ENCODE results near the gene ATPAF2.

Gene ATPAF2

DNA sequence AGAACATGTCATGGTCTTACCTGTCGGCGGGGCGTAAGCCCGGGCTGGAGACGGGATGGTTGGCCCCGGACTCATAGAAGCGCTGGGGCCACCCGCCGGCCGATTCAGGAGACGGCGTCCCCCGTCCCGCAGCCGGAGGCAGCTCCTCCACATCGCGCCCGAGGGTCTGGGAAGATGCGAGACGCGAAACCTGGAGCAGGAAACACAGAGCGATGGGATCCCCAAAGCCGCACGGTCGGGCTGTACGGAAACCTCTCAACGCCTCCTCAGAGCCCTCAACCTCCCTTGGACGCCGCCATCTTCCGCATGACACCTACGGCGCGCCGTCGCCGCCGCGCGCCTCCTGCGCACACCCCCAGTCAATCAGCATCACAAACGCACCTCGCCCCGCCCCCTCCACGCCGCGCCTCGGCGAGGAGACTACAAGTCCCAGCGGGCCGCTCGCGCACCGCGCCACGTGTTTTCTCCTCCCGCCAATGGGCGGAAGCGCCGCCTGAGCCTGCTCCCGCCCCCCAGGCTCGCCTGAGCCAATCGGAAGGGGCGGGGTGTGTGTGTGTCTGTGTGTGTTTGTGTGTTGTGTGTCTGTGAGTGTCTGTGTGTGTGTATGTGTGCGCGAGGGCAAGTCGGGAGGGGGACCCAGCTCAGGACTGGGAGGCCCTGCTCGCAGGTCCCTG, at the start of gene ATPAF2, which contains the start of gene GID4:
Gene ATPAF2 (minus strand): TSS at position 308 of the 674 bp plus-strand sequence. CDS start 155 bp downstream, at position 153.
Gene GID4 (plus strand): TSS at position 548 of the 674 bp plus-strand sequence. CDS start 57 bp downstream, at position 605.
- Histone ChIP-seq H3K27me3 (ENCODE audit: control insufficient read depth, insufficient read depth, low read length) (no peaks in the 10 kb centered on the region), H3K9ac (ENCODE audit: low read length) (peak within 1 kb of the TSS; percentile 81), H3K9me3 (ENCODE audit: control insufficient read depth, insufficient read depth, low read depth, low read length) (no peaks in the 10 kb centered on the region), H3K27ac (ENCODE audit: low read depth, low read length) (no peak within 1 kb of the TSS), H3K36me3 (ENCODE audit: control insufficient read depth, insufficient read depth, low read length) (no peaks in the 10 kb centered on the region), H3K4me3 (ENCODE audit: low read depth, low read length) (peak within 1 kb of the TSS; percentile 92), H3K4me1 (ENCODE audit: control insufficient read depth, insufficient read depth, low read length) (peaks cover 17% of the 10 kb centered on the region)

DNA sequence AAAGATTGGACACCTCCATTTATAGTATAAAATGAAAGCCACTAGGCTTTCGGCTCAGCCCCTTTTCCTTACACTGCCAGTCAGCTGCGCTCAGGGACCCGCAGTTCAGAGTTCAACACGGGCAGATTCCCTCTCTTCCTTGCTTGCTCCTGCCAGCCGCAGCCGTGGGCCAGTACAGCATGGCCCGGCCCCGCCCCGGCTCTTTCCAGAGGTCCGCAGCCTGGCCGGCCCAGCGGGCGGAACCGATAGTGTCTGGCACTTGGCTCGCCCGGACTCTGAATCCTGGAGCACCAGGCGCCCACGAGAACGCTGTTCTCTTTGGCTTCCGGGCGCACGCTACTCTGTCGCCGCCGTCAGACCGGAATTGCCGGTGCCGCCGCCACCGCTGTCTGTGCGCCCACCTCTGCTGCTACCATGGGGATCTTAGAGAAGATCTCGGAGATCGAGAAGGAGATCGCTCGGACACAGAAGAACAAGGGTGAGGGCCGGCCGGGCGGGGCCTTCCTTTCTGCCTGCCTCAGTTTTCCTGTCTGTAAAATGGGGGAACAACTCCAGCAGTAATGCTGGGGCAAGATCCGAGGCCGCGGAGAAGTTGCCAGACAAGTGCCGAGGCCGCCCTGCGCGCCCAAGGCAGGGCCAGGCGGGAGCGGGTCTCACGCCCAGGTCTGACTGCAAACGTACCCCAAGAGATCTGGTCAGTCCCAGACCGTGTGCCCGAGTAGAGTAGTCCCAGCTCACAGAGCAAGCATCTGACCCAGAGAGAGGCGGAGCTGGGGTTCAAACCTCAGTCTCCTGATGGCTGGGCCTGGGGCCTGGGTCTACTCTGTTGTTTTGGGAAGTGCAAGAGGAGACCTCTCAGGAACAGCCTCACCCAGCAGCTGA, 48.9 kb upstream of the ATPAF2 start, which contains the start of gene DRG2:
Gene DRG2 (plus strand): TSS at position 339 of the 882 bp plus-strand sequence. CDS start 76 bp downstream, at position 415.
- Histone ChIP-seq H3K27me3 (ENCODE audit: control insufficient read depth, insufficient read depth, low read length) (no peaks in the 10 kb centered on the region), H3K9ac (ENCODE audit: low read length) (peak within 1 kb of the TSS; percentile 86), H3K4me3 (ENCODE audit: low read depth, low read length) (peak within 1 kb of the TSS; percentile 87), H3K27ac (ENCODE audit: low read depth, low read length) (peak within 1 kb of the TSS; percentile 75), H3K36me3 (ENCODE audit: control insufficient read depth, insufficient read depth, low read length) (peaks cover 15% of the 10 kb centered on the region), H3K4me1 (ENCODE audit: control insufficient read depth, insufficient read depth, low read length) (peaks cover 6% of the 10 kb centered on the region; the same call in 1 of the 2 replicates), H3K9me3 (ENCODE audit: control insufficient read depth, insufficient read depth, low read depth, low read length) (no peaks in the 10 kb centered on the region)

DNA sequence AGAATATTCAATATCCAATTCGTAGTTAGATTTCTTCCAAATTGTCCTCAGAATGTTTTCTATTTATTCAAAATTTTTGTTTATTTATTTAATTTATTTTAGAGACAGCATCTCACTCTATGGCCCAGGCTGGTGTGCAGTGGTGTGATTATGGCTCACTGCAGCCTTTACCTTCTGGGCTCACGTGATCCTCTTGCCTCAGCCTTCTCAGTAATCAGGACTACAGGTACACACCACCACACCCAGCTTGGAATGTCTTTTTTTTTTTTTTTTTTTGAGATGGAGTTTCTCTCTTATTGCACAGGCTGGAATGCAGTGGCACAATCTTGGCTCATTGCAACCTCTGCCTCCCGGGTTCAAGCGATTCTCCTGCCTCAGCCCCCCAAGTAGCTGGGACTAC, 45.3 kb upstream of the ATPAF2 start:
- Histone ChIP-seq H3K4me1 (ENCODE audit: control insufficient read depth, insufficient read depth, low read length) (peaks cover 6% of the 10 kb centered on the region; the same call in 1 of the 2 replicates), H3K27me3 (ENCODE audit: control insufficient read depth, insufficient read depth, low read length) (no peaks in the 10 kb centered on the region), H3K27ac (ENCODE audit: low read depth, low read length) (no peak overlapping the region), H3K9ac (ENCODE audit: low read length) (no peak overlapping the region), H3K4me3 (ENCODE audit: low read depth, low read length) (no peak overlapping the region), H3K9me3 (ENCODE audit: control insufficient read depth, insufficient read depth, low read depth, low read length) (no peaks in the 10 kb centered on the region), H3K36me3 (ENCODE audit: control insufficient read depth, insufficient read depth, low read length) (no peaks in the 10 kb centered on the region)

DNA sequence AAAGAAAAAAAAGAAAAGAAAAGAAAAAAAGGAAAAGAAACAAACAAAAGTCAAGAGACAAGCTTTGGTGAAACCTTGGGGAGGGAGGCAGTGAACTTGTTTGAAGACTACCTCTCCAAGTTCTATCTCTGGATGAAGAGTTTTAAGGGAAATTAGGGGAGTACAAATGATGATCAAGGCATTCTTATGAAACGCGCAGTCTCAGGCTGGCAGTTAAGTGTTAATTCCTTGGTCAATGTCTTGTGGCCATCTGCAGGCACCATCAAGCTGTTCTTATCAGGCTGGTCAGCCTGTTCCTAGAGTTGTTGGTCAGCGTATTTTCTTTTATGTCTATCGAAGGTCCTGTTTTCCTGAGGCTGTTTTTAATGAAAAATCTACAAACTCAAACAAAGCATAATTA, 40.6 kb upstream of the ATPAF2 start:
- Histone ChIP-seq H3K27me3 (ENCODE audit: control insufficient read depth, insufficient read depth, low read length) (no peaks in the 10 kb centered on the region), H3K27ac (ENCODE audit: low read depth, low read length) (no peak overlapping the region), H3K36me3 (ENCODE audit: control insufficient read depth, insufficient read depth, low read length) (no peaks in the 10 kb centered on the region), H3K9me3 (ENCODE audit: control insufficient read depth, insufficient read depth, low read depth, low read length) (no peaks in the 10 kb centered on the region), H3K4me3 (ENCODE audit: low read depth, low read length) (no peak overlapping the region), H3K9ac (ENCODE audit: low read length) (no peak overlapping the region), H3K4me1 (ENCODE audit: control insufficient read depth, insufficient read depth, low read length) (no peaks in the 10 kb centered on the region)

DNA sequence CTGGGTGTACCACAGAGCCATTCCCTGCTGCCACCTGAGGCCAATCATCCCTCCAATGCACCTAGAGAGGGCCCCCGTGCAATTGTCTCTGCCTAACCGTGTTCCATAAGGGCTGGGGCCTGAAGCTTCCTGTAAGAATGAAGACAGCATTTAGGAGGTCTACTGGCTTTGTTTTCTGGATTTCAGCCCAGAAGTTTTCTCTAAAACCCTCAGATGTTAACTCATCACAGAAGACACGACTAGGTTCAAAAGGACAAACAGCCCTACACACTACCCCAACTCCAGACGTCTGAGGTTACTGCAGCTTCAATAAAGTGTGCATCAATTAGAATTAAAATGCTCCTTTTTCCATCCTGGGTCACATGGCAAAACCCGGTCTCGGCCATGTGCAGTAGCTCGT, 38.0 kb upstream of the ATPAF2 start:
- H3K36me3 ChIP-seq (ENCODE audit: control insufficient read depth, insufficient read depth, low read length), result no peaks in the 10 kb centered on the region
- no peak overlapping the region for H3K9ac ChIP-seq (ENCODE audit: low read length)
- no peak overlapping the region for H3K27ac ChIP-seq (ENCODE audit: low read depth, low read length)
- H3K4me1 ChIP-seq (ENCODE audit: control insufficient read depth, insufficient read depth, low read length), result no peaks in the 10 kb centered on the region
- no peaks in the 10 kb centered on the region for H3K9me3 ChIP-seq (ENCODE audit: control insufficient read depth, insufficient read depth, low read depth, low read length)
- no peaks in the 10 kb centered on the region for H3K27me3 ChIP-seq (ENCODE audit: control insufficient read depth, insufficient read depth, low read length)
- H3K4me3 ChIP-seq (ENCODE audit: low read depth, low read length), result no peak overlapping the region

DNA sequence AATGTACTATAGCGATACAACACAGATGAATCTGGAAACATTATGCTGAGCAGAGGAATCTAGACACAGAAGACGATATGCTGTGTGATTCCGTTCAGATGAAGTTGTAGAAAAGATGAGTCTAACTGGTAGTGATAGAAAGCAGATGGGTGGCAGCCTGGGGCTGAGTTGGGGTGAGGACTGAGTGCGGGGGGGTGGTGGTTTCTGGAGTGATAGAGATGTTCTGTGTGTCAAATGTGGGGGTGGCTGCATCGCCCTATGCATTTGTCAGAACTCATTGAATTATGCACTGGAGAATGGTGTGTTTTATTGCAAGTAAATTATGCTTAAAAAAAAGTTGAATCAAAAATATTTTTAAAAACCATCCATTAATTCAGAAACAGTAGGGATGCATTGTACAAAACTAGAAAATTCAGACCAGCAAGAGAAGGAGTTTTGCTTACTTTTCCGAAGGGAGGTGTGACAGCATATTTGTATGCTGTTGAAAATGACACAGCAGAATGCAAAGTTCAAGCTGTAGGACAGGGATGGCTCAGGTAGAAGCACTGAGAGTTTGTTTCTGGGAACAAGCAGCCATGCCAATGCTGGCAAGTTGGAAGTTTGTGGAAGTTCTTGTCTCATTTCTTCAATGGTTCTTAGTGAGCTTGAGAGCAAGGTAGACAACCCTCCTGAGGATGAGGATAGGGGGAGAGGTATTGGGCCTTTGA, 35.8 kb upstream of the ATPAF2 start:
- no peak overlapping the region for H3K4me3 ChIP-seq (ENCODE audit: low read depth, low read length)
- no peak overlapping the region for H3K27ac ChIP-seq (ENCODE audit: low read depth, low read length)
- H3K4me1 ChIP-seq (ENCODE audit: control insufficient read depth, insufficient read depth, low read length), result peaks cover 3% of the 10 kb centered on the region; the same call in 1 of the 2 replicates
- H3K9me3 ChIP-seq (ENCODE audit: control insufficient read depth, insufficient read depth, low read depth, low read length), result no peaks in the 10 kb centered on the region
- no peak overlapping the region for H3K9ac ChIP-seq (ENCODE audit: low read length)
- H3K36me3 ChIP-seq (ENCODE audit: control insufficient read depth, insufficient read depth, low read length), result no peaks in the 10 kb centered on the region
- no peaks in the 10 kb centered on the region for H3K27me3 ChIP-seq (ENCODE audit: control insufficient read depth, insufficient read depth, low read length)

DNA sequence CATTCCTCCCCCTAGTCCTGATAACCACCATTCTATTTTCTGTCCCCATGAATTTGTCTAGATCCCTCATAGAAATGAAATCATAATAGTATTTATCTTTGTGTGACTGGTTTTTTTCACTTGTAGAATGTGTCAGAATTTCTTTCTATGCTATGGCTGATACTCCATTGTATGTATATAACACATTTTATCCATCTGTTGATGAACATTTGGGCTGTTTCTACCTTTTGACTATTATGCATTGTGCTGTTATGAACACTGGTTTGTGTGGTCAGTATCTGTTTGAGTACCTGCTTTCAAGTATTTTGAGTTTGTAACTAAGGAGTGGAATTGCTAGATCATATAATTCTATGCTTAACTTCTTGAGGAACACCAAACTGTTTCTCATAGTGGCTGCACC, 32.8 kb upstream of the ATPAF2 start:
- no peaks in the 10 kb centered on the region for H3K9me3 ChIP-seq (ENCODE audit: control insufficient read depth, insufficient read depth, low read depth, low read length)
- peaks cover 3% of the 10 kb centered on the region; the same call in 1 of the 2 replicates for H3K4me1 ChIP-seq (ENCODE audit: control insufficient read depth, insufficient read depth, low read length)
- no peaks in the 10 kb centered on the region for H3K36me3 ChIP-seq (ENCODE audit: control insufficient read depth, insufficient read depth, low read length)
- no peak overlapping the region for H3K9ac ChIP-seq (ENCODE audit: low read length)
- no peak overlapping the region for H3K4me3 ChIP-seq (ENCODE audit: low read depth, low read length)
- H3K27me3 ChIP-seq (ENCODE audit: control insufficient read depth, insufficient read depth, low read length), result no peaks in the 10 kb centered on the region
- no peak overlapping the region for H3K27ac ChIP-seq (ENCODE audit: low read depth, low read length)

DNA sequence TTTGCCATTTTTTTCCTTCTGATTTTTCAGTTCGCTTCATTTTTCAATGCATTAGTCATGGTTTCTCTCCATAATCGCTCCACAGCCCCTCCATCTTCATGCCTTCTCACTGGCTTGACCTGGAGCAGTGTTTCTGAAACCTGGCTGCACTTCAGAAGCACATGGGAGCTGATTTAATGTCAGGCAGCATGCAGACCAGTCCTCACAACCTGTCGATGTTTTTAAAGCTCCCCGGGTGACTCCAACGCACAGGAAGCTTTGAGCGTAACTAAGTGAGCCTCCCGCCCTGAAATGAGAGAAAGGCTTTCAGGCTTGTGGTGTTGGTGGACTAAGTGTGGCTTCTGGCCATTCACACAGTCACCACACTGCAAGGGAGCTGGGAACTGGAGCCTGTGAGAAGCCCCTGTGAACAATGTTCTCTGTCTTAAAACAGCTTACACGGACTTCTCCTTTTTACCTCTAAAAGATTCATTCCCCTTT, 31.9 kb upstream of the ATPAF2 start:
- no peak overlapping the region for H3K4me3 ChIP-seq (ENCODE audit: low read depth, low read length)
- no peaks in the 10 kb centered on the region for H3K27me3 ChIP-seq (ENCODE audit: control insufficient read depth, insufficient read depth, low read length)
- H3K4me1 ChIP-seq (ENCODE audit: control insufficient read depth, insufficient read depth, low read length), result peaks cover 3% of the 10 kb centered on the region; the same call in 1 of the 2 replicates
- peaks cover 7% of the 10 kb centered on the region; the same call in 1 of the 2 replicates for H3K36me3 ChIP-seq (ENCODE audit: control insufficient read depth, insufficient read depth, low read length)
- no peaks in the 10 kb centered on the region for H3K9me3 ChIP-seq (ENCODE audit: control insufficient read depth, insufficient read depth, low read depth, low read length)
- no peak overlapping the region for H3K27ac ChIP-seq (ENCODE audit: low read depth, low read length)
- H3K9ac ChIP-seq (ENCODE audit: low read length), result no peak overlapping the region

DNA sequence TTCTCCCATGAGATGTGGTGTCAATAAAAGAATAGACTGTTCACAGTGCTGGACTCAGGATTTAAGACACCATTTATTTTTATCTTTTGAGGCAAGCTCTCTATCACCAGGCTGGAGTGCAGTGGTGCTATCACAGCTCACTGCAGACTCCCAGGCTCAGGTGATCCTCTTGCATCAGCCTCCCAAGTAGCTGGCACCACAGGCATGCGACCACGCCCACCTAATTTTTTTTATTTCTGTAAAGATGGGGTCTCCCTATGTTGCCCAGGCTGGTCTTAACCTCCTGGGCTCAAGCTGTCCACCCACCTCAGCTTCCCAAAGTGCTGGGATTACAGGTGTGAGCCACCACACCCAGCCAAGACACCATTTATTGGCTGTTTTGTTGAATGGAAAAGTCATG, 30.1 kb upstream of the ATPAF2 start:
- no peaks in the 10 kb centered on the region for H3K9me3 ChIP-seq (ENCODE audit: control insufficient read depth, insufficient read depth, low read depth, low read length)

DNA sequence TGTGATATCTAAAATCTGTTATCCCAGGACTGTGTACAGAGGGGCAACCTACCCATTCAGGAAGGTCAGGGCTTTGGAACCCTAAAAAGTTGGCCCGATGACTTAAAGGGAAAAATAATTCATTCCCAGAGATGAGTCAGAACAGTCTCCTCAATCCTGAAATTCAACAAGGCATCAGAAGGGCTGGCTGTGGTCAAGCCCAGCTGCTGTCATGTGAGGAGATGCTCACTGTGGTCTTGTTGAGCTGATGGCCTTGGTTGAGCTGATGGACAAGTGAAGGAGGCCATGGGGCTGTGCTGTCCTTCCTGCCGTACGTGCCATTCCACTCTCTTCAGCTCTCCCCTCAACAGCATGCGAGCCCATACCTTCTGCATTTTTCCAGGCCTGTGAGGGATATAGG, 27.9 kb upstream of the ATPAF2 start:
- Histone ChIP-seq H3K27me3 (ENCODE audit: control insufficient read depth, insufficient read depth, low read length) (no peaks in the 10 kb centered on the region), H3K9ac (ENCODE audit: low read length) (no peak overlapping the region), H3K9me3 (ENCODE audit: control insufficient read depth, insufficient read depth, low read depth, low read length) (no peaks in the 10 kb centered on the region), H3K36me3 (ENCODE audit: control insufficient read depth, insufficient read depth, low read length) (peaks cover 28% of the 10 kb centered on the region), H3K4me1 (ENCODE audit: control insufficient read depth, insufficient read depth, low read length) (peaks cover 3% of the 10 kb centered on the region; the same call in 1 of the 2 replicates), H3K4me3 (ENCODE audit: low read depth, low read length) (no peak overlapping the region), H3K27ac (ENCODE audit: low read depth, low read length) (no peak overlapping the region)

More for the DNA sequence above, 30.1 kb upstream of the ATPAF2 start:
- Histone ChIP-seq H3K27me3 (ENCODE audit: control insufficient read depth, insufficient read depth, low read length) (no peaks in the 10 kb centered on the region), H3K4me3 (ENCODE audit: low read depth, low read length) (no peak overlapping the region), H3K9ac (ENCODE audit: low read length) (no peak overlapping the region), H3K36me3 (ENCODE audit: control insufficient read depth, insufficient read depth, low read length) (peaks cover 18% of the 10 kb centered on the region), H3K27ac (ENCODE audit: low read depth, low read length) (no peak overlapping the region), H3K4me1 (ENCODE audit: control insufficient read depth, insufficient read depth, low read length) (peaks cover 3% of the 10 kb centered on the region; the same call in 1 of the 2 replicates)
